ENCODE data around the gene WDR18.

The WDR18 gene

DNA sequence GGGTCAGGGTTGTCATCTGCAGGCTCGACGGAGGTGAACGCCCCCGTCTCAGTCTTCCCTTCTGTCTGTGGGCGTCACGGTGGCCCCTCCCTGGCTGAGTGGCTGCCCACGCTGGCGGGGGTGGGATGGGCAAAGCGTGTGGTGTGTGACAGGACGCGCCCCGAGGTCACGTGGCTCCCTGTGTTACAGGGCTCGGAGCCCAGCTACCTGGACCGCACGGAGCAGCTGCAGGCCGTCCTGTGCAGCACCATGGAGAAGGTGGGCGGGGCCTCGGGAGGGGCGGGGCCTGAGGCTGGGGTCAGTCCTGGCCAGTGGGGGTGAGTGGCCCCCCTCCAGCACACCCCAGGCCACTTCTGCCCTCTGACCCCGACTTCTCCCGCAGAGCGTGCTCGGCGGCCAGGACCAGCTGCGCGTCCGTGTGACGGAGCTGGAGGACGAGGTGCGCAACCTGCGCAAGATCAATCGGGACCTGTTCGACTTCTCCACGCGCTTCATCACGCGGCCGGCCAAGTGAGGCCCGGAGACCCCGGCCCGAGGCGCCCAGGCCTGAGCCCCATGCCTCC is 9.8 kb downstream of the WDR18 start:
- DNase-seq, result no peak

DNA sequence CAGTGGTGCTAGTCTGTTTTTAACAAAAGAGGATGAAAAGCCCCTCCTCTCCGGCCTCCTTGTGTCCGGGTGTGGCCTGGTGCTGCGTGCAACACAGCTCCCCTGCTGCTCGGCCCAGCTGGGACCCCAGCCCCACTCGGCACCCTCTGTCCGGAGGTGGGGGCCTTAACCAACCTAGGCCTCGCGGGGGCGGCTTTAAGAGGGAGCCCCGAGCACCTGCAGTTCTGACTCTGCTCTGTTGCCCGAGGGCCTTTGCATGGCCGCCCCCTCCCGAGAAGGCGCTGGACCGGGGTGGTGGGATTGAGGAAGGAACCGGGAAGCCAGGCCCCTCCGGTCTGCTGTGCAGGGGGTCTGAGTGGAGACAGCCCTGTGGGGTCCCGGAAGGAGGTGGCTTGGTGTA is 10.4 kb downstream of the WDR18 start:
- no peak for DNase-seq

DNA sequence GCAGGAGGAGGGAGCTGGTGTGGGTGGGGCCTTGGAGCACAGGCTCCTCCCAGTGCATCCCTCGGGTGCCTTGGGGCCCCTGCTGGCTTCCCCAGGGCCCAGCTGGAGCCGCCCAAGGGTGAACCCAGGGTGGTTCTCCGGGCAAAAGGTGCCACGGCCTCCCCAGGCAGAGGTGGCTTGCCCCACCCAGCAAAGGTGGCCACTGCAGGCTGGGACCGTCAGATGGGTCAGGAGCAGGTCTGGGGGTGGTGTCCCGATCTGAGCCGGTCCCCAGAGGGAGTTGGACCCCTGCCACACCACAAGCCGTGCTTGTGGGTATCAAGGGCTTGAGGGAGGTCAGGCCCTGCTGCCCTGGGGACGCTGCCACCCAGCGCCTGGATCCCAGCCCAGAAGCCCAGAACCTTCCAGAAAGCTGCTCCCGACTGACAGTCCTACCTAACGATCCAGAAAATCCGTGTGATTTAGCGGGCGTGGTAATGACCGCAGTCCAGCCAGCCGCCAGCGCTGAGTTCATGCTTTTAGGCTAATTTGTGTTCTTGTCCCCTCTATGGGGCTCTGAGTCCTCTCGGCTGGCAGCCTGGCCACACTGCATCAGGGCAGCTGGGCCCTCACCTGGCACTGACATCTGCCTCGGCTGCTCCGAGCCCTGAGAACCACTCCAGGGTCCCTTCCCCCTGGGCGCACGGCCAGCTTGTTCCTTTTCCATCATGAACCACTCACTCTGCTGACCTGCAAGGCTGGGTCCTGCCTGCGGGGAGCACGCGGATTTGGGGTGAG is 11.1 kb downstream of the WDR18 start:
- DNase-seq, result no peak

DNA sequence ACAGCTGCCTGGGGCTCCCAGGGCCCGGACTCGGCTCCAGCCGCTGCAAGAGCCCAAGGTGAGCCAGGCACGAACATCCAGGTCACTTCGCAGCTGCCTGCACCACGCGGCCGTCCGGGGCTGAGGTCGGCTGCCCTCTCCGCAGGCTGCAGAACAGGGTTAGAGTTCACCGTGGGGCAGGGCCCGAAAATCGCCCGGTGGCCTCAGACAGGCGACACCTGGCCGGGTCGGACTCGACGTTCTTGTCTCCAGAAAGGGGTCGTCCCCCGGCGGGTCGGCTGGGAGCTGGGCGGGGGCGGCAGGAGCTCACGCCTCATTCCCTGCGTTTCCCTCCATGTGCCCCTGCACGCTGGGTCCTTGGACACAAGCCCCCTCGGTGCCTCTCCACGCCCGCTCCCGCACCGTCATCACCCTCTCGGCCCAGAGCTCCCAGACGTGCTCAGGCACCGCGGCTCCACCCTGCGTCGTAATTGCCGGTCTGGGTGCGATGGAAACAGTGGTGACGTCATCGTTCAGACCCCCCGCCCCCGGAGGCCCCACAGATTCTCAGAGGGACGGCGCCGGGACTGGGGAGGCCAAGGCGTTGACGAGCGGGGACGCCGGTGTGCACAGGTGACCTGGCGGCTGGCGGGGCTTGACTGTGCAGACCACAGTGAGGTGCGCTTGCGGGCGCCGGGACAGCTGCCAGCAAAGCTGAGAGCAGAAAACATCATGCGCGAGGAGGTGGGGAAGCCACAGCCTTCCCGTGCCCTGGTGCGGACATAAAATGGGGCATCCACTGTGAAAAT is 12.1 kb downstream of the WDR18 start:
- DNase-seq, result peak; percentile 46

DNA sequence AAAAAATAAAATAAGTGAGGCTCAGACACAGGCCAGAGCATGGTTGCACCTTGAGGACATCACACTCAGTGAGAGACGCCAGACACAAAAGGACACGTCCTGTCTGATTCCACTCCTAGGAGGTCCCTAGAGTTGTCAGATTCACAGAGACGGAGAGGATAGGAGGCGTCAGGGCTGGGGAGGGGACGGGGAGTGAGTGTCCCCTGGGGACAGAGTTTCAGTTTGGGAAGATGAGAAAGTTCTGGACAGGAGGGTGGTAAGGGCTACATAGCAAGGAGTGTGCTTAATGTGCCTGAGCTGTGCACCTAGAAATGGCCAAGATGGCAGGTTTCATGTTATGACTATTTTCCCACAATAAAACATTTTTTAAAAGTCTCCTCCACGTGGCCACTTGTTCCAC is 13.9 kb downstream of the WDR18 start:
- no peak for DNase-seq

DNA sequence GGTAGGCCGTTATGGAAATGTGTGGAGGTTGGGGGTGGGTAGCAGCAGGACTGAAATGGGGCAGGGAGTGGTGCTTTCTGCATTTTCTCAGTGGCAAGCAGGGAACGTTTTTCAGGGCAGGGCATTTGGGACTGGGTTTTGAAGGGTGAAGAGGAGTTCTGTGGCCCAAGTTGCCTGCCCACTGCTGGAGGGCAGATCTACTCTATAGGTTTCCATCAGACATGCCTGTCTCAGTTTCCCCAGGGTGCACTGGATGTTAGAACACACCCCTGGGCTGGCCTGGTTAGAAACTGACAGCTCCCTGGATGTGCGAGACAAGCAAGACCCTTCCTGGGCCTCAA is 15.2 kb downstream of the WDR18 start:
- DNase-seq, result no peak

DNA sequence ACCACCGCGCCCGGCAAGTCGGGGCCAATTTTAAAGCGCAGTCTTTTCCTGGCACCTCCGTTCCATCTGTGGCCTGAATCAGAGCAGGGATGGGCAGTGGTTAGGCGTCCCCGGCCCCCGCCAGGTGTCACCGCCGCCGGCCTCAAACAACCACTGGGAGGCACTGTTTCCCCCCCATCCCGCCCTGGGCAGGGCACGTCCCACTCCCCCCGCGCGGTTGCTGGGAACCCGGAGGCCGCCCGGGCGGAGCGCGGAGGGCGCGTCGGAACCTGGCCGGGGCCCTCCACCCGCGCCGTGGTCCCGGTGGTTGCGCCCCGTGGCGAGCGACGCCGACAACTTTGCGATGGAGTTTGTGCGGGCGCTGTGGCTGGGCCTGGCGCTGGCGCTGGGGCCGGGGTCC is 15.9 kb downstream of the WDR18 start, which contains the start of gene GRIN3B:
Gene GRIN3B, plus strand, starts transcription at position 325 of the 400 bp plus-strand sequence. Its CDS starts 19 bp downstream, at position 344.
- peak; percentile 52 for DNase-seq

DNA sequence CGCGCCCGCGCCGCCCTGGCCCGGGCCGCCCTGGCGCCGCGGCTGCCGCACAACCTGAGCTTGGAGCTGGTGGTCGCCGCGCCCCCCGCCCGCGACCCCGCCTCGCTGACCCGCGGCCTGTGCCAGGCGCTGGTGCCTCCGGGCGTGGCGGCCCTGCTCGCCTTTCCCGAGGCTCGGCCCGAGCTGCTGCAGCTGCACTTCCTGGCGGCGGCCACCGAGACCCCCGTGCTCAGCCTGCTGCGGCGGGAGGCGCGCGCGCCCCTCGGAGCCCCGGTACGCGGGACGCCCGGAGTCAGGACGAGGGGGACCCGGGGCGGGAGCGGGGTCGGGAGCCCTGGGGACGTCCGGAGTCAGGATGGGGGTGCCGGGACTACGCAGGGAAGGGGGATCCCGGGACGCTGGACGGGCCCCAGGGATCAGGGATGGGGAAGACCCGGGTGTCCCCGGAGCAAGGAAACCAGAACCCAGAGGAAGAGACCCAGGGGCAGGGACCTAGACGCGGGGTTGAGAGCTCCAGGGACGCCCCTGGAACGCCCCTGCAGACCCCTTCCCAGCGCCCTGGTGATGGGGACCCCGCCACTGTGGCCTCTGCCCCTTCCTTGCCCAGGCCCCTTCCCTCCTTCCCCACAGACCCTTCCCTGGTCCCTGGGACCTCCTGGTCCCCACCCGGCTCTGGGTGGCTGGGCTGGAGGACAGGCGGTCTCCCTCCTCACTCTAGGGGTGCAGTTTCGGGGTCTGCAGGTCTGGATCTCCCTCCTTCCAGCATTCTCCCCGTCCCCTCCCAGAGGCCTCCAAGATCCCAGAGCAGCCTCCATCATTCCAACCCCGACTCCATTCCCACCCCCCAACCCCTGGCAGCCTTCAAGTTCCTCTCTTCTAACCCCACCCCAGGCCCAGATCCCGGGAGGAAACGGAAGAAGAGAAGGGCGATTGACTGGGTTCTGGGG is 16.7 kb downstream of the WDR18 start:
- DNase-seq, result no peak

DNA sequence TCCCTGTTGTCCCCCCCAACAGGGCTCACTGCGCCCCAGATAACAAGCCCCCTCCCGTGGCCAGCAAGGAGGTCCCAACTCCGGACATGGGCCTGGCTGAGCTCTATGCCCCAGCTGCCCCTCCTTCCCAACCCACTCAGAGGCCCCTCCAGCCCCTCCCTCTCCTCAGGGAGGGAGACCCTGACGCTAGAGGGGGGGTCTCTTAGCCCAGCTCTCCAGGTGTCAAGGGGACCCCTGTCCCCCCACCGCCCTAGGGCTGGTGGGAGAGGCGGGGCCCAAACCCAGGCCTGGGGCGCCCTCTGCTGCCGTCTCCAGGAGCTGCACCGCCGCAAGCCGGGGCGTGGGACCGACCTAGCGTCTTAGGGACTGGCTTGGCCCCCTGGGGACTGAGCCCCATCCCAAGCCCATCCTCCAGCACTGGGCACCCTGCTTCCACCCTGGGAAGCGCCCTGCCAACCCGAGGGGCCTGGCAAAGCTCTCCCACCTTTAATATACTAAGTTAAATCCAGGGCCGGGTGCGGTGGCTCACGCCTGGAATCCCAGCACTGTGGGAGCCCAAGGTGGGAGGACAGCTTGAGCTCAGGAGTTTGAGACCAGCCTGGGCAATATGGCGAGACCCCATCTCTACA is 17.5 kb downstream of the WDR18 start:
- DNase-seq, result peak; percentile 61

DNA sequence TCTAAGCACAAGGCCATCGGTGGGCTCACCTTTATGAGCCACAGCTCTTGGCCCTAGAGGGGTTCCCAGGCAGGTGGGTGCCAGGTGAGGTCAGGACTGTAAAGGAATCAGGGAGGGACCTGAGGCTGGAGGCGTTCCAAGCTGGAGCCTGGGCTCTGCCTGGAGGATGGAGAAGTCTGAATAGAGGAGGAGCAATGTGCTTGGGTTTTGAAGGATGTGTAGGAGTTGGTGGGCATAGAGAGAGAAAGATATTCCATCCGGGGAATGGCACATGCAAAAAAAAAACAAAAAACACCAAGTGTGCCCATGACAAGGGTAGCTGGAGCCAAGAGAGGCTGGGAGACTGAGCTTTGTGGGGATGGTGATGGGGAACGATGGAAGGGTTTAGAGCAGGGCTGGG is 18.5 kb downstream of the WDR18 start:
- no peak for DNase-seq

DNA sequence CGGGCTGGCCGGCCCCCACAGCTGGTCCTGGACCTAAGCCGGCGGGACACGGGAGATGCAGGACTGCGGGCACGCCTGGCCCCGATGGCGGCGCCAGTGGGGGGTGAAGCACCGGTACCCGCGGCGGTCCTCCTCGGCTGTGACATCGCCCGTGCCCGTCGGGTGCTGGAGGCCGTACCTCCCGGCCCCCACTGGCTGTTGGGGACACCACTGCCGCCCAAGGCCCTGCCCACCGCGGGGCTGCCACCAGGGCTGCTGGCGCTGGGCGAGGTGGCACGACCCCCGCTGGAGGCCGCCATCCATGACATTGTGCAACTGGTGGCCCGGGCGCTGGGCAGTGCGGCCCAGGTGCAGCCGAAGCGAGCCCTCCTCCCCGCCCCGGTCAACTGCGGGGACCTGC is 19.1 kb downstream of the WDR18 start:
- no peak for DNase-seq

DNA sequence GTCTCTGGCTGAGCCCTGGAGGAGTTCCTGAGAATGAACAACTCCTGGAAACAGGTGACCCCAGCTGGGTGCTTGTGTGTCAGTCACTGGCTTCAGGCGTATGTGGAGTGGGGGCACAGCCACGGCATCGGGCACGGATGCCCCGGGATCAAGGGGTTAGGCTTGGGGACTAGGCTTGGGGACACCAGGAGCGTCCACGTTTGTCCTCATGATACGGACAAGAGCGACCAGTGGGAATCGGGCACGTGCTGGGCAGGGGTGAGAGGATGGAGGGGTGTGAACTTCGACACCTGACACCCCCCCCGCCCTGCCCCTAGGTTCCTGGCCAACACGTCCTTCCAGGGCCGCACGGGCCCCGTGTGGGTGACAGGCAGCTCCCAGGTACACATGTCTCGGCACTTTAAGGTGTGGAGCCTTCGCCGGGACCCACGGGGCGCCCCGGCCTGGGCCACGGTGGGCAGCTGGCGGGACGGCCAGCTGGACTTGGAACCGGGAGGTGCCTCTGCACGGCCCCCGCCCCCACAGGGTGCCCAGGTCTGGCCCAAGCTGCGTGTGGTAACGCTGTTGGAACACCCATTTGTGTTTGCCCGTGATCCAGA is 20.2 kb downstream of the WDR18 start:
- DNase-seq, result no peak

DNA sequence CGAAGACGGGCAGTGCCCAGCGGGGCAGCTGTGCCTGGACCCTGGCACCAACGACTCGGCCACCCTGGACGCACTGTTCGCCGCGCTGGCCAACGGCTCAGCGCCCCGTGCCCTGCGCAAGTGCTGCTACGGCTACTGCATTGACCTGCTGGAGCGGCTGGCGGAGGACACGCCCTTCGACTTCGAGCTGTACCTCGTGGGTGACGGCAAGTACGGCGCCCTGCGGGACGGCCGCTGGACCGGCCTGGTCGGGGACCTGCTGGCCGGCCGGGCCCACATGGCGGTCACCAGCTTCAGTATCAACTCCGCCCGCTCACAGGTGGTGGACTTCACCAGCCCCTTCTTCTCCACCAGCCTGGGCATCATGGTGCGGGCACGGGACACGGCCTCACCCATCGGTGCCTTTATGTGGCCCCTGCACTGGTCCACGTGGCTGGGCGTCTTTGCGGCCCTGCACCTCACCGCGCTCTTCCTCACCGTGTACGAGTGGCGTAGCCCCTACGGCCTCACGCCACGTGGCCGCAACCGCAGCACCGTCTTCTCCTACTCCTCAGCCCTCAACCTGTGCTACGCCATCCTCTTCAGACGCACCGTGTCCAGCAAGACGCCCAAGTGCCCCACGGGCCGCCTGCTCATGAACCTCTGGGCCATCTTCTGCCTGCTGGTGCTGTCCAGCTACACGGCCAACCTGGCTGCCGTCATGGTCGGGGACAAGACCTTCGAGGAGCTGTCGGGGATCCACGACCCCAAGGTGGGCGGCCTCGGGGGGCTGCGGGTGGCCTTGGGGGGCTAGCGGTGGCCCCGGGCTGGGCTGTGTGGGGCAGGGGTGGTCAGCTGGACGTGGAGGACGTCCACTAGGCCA is 20.9 kb downstream of the WDR18 start:
- no peak for DNase-seq

DNA sequence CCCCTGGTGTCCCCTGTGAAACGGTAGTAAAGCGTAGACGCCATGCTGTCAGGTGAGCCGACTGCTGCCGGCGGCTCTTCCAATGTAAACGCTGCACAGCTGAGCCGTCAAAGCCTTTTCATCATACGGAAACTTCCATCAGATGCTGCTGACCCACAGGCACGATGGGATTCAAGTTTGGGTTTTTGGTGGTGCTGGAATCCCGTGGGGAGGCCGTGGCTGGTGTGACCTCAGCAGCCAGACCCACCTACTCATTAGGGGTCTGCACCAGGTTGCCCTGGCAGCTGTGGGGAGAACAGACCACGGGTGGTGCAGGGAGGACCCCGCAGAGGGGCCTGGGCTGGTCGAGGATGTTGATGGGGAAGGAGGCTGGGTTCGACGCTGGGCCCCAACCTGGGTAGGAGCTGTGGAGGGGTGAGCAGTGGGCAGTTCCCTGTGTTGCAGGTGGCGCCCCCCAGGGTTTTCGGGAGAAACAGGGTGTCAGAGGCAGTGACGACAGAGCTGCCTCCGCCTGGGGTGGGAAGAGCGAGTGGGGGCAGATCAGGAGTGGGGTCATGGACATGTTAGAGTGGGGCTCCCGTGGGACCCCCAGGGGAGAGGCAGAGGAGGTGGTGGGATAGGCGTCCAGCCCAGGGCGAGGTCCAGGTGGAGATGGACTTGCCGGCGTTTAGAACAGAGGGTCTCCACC is 22.7 kb downstream of the WDR18 start:
- DNase-seq, result no peak

DNA sequence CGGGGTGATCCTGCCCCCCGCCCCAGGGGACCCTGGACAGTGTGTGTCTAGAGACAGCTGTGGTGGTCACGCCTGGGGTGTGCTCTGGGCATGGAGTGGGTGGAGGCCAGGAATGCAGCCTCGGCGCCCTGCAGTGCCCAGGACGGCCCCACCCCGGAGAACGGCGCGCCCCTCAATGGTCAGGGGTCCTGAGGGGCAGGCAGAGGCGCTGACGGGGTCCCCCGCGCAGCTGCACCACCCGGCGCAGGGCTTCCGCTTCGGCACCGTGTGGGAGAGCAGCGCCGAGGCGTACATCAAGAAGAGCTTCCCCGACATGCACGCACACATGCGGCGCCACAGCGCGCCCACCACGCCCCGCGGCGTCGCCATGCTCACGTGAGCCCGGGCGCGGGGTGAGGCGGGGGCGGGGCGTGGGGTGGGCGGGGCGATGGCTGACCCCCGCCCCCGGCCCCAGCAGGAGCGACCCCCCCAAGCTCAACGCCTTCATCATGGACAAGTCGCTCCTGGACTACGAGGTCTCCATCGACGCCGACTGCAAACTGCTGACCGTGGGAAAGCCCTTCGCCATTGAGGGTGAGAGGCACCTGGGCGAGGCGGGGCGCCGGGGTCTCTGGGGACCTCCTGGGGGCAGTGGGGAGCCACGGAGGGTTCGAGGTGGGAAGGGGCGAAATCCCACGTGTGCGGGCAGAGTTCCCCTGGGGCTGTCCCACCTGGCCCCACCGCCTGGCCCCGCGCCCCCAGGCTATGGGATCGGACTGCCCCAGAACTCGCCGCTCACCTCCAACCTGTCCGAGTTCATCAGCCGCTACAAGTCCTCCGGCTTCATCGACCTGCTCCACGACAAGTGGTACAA is 23.5 kb downstream of the WDR18 start:
- DNase-seq, result no peak

DNA sequence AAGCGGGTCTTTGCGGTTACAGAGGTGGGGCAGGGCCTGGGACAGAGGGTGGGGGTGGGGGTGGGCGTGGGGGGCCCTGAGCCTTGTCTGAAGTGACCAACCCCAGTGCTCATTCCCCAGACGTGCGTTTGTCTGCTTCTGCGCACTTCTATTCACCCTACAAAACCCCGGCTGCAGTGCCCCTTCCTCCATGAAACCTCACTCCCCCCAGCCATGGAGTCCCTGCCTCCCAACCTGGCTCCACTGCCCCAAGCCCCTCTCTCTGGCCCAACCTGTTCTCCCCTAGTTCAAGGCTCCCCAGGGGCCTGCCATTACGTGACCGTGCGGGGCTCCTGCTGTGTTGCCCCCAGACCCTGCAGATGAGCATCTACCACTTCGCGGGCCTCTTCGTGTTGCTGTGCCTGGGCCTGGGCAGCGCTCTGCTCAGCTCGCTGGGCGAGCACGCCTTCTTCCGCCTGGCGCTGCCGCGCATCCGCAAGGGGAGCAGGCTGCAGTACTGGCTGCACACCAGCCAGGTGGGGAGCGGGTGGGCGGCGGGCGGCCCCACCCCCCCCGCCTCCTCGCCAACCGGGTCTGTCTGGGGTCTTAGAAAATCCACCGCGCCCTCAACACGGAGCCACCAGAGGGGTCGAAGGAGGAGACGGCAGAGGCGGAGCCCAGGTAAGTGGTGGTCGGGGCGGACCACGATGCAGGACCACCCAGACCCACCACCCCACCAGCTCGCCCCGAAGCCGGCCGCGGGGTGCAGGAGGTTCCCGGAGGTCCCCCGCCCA is 24.3 kb downstream of the WDR18 start:
- DNase-seq, result no peak

DNA sequence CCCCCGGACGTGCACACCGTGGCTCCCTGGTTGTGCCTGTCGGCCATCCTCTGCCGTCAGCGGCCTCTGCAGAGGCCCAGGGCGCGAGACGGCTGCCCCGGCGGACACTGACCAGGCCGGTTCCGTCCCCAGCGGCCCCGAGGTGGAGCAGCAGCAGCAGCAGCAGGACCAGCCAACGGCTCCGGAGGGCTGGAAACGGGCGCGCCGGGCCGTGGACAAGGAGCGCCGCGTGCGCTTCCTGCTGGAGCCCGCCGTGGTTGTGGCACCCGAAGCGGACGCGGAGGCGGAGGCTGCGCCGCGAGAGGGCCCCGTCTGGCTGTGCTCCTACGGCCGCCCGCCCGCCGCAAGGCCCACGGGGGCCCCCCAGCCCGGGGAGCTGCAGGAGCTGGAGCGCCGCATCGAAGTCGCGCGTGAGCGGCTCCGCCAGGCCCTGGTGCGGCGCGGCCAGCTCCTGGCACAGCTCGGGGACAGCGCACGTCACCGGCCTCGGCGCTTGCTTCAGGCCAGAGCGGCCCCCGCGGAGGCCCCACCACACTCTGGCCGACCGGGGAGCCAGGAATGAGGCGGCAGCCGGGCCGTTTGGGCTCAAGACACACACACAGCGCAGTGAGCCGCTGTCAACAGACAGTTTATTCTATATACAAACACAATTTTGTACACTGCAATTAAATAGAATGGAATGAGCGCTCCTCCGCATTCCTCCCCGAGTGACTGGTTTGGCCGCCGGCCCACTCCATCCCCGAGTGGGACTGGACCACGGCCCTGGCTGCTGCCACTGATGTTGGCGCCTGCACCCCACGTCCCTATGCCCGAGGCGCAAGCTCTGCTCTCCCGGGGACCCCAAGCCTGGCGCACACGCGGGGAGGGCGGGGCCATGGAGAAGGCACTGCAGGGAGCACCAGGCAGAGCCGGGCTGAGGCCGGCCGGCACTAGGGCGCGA is 25.2 kb downstream of the WDR18 start:
- no peak for DNase-seq

Data from activated T-cell treated with anti-CD3 and anti-CD28 coated beads for 4 hours (primary cell).